Lower lobe of right lung (tissue), 2 donors: ENCODE data around the gene TPRN. TPM values are rescaled to one million over a fixed set of nuclear protein-coding genes. Genes with fewer than 3 reads are reported as not detected.

ENCODE experiments used
- ATAC-seq, 2 donors: fragments of 200-7000 bp; cut with Tn5 transposase; one replicate each; pipeline ENCODE4 v1.9.1; 2020 to 2022; ENCODE audit warnings: mild to moderate bottlenecking in 2 of 2, moderate library complexity in 2 of 2
- DNase-seq: peaks from one replicate; pipeline ENCODE4 v3.0.0-alpha.2; 2020
- H3K27ac ChIP-seq: fragments of 200-600 bp; one replicate; pipeline ENCODE4 v1.8.0; 2022
- H3K27me3 ChIP-seq: fragments of 200-600 bp; one replicate; pipeline ENCODE4 v1.8.0; 2022; ENCODE audit warnings: low read depth
- H3K36me3 ChIP-seq: fragments of 200-600 bp; one replicate; pipeline ENCODE4 v1.8.0; 2022; ENCODE audit warnings: mild to moderate bottlenecking
- H3K4me1 ChIP-seq: fragments of 200-600 bp; one replicate; pipeline ENCODE4 v1.8.0; 2022
- H3K4me3 ChIP-seq: fragments of 200-600 bp; one replicate; pipeline ENCODE4 v1.8.0; 2022; ENCODE audit warnings: mild to moderate bottlenecking
- H3K9me3 ChIP-seq: fragments of 200-600 bp; one replicate; pipeline ENCODE4 v1.8.0; 2022
- intact Hi-C: fragments of 100-400 bp; cut with DNase I; formaldehyde crosslinking; loops from one replicate; pipeline ENCODE4 v1.11.0; 2022
- total RNA-seq: library from RNA; stranded (reverse); fragmentation: NEBNext Ultra II Directional; extraction: Animal tissue kit (Norgen Biotek cat#: 25700); gene quantifications from one replicate; pipeline ENCODE4 v1.2.1, GENCODE V29; 2021
- TF ChIP-seq, protein P1 (sequence below): fragments of 200-600 bp; IDR thresholded peaks from one replicate; pipeline ENCODE4 v1.8.0; 2022; ENCODE audit warnings: antibody characterized with exemption, mild to moderate bottlenecking
- donor health status: DM: no; HTN: yes; CAD: no; lungs with severe emphysema.

Gene TPRN
- total RNA-seq, 1 donor from 2014 or later = 17.8 TPM

DNA sequence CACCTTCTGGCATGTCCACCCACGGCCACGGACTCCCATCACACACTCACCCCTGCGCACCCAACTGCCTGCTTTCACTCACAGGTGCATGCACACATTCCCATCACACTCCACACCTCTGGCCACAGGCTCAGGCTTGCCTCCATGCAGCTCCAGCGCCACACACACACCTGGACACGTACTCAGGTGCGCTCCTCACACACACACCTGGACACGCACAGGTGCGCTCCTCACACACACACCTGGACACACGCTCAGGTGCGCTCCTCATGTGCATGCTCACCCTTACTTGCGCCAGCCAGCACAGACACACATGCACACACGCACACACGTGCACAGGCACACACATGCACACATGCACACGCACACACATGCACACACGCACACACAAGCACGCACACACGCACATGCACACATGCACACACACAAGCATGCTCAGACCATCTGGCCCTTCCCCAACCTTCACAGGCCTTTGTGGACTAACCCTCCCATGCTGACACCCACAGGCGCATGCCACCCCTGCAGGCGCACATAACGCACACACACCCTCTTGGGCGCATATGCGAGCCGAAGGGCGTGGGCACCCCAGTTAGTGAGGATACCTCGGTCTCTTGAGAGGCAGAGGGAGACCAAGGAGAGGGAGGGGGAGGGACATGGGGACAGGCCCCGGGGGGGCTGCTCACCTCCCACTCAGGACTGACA, 53.3 kb downstream of the TPRN start:
- DNase-seq = no peak
- Histone ChIP-seq H3K9me3 (no peaks in the 10 kb centered on the region), H3K27me3 (peaks cover 44% of the 10 kb centered on the region), H3K27ac (no peak overlapping the region), H3K4me1 (no peaks in the 10 kb centered on the region), H3K36me3 (no peaks in the 10 kb centered on the region), H3K4me3 (no peak overlapping the region)
- intact Hi-C loops = no loop called here
- ATAC-seq = no peak
- TF ChIP-seq, protein P1, sequence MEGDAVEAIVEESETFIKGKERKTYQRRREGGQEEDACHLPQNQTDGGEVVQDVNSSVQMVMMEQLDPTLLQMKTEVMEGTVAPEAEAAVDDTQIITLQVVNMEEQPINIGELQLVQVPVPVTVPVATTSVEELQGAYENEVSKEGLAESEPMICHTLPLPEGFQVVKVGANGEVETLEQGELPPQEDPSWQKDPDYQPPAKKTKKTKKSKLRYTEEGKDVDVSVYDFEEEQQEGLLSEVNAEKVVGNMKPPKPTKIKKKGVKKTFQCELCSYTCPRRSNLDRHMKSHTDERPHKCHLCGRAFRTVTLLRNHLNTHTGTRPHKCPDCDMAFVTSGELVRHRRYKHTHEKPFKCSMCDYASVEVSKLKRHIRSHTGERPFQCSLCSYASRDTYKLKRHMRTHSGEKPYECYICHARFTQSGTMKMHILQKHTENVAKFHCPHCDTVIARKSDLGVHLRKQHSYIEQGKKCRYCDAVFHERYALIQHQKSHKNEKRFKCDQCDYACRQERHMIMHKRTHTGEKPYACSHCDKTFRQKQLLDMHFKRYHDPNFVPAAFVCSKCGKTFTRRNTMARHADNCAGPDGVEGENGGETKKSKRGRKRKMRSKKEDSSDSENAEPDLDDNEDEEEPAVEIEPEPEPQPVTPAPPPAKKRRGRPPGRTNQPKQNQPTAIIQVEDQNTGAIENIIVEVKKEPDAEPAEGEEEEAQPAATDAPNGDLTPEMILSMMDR = no peak

DNA sequence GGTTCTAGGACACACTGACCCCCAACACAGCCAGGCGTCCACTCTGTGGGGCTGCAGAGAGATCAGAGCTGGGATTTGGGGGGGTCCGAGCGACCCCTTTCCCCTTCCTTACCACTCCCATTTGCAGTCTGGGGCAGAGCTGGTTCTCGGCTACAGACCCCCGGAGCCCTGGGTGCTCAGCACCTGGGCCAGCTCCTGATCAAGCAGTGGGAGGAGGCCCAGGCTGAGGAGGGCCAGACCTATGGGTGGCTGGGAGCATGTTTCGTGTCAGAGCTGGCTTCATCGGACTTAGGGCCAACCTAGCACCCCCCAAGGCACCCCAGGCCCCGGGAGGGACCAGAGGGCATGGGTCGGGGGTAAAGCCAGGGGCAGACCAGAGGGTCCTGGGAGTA, 54.0 kb downstream of the TPRN start:
- no peaks in the 10 kb centered on the region for H3K36me3 ChIP-seq
- intact Hi-C loops = no loop called here
- no peaks in the 10 kb centered on the region for H3K4me1 ChIP-seq
- no peaks in the 10 kb centered on the region for H3K9me3 ChIP-seq
- TF ChIP-seq, protein P1 = no peak
- no peak overlapping the region for H3K4me3 ChIP-seq
- no peak for ATAC-seq
- H3K27ac ChIP-seq = no peak overlapping the region
- H3K27me3 ChIP-seq = peaks cover 52% of the 10 kb centered on the region
- no peak for DNase-seq

- Histone ChIP-seq H3K9me3 (no peaks in the 10 kb centered on the region), H3K27me3 (peaks cover 58% of the 10 kb centered on the region), H3K4me1 (no peaks in the 10 kb centered on the region), H3K27ac (no peak overlapping the region), H3K4me3 (no peak overlapping the region), H3K36me3 (no peaks in the 10 kb centered on the region)
- TF ChIP-seq, protein P1 = no peak
- DNase-seq (no peak), ATAC-seq (no peak)
- intact Hi-C loops = no loop called here
Measured at GRCh38 chr9:137145731-137146526, 54.6 kb downstream of the TPRN start.

DNA sequence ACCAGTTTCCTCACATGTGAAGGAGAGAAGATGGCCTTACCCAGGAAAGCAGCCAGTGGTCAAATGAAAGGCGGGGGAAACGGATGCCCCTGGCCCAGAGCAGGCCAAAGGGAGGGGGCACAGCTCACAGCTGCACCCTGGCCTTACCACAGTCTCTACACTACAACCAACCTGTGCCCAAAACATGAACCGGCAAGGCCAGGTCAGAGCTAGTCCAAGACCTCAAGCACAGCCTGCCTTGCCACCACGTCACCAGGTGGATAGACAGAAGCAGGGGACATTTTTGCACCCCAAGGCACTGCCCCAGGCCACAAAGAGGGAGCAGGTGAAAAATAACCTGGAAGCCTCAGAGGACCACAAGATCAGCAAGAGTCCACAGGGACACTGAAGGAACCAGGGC, 57.1 kb downstream of the TPRN start:
- peaks cover 6% of the 10 kb centered on the region for H3K4me1 ChIP-seq
- TF ChIP-seq, protein P1 = no peak
- H3K4me3 ChIP-seq = no peak overlapping the region
- no peak overlapping the region for H3K27ac ChIP-seq
- no peaks in the 10 kb centered on the region for H3K9me3 ChIP-seq
- ATAC-seq = no peak
- H3K36me3 ChIP-seq = no peaks in the 10 kb centered on the region
- intact Hi-C loops = no loop called here
- peaks cover 80% of the 10 kb centered on the region for H3K27me3 ChIP-seq
- DNase-seq = no peak

DNA sequence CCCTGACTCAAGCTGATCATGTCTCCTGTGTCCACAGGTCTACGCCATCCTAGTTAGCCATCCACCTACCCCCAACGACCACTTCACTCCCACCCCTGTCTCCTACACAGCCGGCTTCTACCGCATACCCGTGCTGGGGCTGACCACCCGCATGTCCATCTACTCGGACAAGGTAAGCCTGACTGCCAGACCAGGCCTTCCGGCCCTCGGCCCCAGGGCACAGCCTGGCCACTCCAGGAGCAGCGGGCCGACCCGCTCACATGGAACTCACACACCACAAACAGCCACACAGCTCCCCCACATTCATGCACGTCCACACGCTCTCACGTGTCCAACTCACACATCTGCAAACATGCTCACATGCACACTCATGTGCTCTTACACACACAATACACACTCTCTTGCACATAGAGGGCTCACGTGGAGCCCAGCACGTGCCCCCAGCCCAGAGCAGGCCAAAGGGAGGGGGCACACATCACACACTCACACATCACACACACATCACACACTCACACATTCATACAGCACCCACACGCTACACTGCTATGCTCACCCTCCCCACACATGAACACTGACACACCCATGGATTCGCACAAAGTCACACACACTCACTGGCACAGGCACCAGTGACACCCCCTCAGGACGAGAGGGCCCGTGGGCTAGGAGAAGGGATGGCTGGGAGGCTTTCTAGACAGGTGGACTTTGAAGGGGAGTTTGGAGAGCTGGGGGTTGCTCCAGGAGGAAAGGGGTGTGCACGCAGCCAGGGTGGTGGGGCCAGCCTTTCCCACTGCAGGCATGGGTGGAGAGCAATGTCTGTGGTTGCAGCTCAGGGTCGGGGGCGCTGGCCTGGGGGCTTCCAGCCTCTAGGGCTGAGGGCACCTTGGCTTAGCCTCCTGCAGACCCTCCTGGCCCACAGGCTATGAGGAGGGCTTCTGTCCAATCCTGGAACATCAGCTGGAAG, 58.3 kb downstream of the TPRN start:
- no peak for DNase-seq
- Histone ChIP-seq H3K27ac (no peak overlapping the region), H3K27me3 (peaks cover 81% of the 10 kb centered on the region), H3K4me1 (peaks cover 6% of the 10 kb centered on the region), H3K36me3 (no peaks in the 10 kb centered on the region), H3K9me3 (no peaks in the 10 kb centered on the region), H3K4me3 (no peak overlapping the region)
- TF ChIP-seq, protein P1 = no peak
- intact Hi-C loops = no loop called here
- no peak for ATAC-seq
